Measurements from ENCODE around the gene KATNAL1. TPM values are rescaled to one million over a fixed set of nuclear protein-coding genes. Genes with fewer than 3 reads are reported as not detected.
A peak's percentile ranks its signal among the peaks of the same experiment; 100 is the strongest.
"Not testable (repeated sequence)": the region's sequence is repeated elsewhere in the genome, so short reads cannot be mapped to it uniquely, and the experiment has no call there.

Gene KATNAL1
- total RNA-seq, 1 experiment from 2014 or later = 9.9 TPM

GRCh38 chr13:30191491-30192100 lies 115.8 kb downstream of the KATNAL1 start:
- in situ Hi-C loops (cut with HindIII; ENCODE audit: low pct_unique_long_range_greater_than_20kb, low sequenced_read_pairs) = no loop called here
- DNase-seq (ENCODE audit: low read depth, low spot score) = no peak

DNA sequence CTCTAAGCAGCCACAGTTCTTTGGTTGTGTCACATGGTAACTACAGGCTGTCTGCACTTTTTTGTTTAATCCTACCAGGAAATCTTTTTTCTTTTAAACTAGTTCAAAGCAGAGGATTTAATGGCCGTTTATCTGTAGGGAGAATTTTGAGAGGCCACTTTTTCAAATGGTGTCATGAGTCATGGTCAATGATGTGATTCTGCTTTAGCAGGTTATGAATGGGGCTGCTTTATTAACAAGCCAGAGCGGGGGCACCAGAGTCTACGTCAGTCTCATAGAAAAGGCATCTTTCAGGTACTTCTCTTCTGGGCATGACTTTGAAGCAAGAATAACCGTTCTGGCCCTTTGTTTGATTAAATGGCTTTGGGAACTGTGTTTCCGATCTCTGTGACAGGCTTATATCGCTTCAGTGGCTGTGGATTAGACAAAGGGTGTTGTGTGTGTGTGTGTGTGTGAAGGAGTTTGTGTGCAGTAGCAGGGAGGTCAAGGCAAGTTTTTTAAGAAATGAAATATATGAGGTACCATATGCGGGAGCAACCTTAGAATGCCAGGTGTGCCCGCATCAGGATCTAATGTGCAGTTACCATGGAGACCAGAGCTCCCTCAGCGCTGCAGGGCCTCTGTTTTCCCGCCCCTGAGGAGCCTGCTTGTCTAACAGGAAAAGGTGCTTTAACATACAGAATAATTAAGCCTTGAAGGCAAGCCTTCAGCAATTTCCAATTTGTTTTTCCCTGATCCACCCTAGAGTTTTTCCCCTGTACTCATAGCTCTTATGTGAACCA lies 120.5 kb downstream of the KATNAL1 start:
- peak; percentile 46 for DNase-seq (ENCODE audit: low read depth, low spot score)
- in situ Hi-C loops (cut with HindIII; ENCODE audit: low pct_unique_long_range_greater_than_20kb, low sequenced_read_pairs) = no loop called here

GRCh38 chr13:30181888-30182651 lies 125.3 kb downstream of the KATNAL1 start:
- in situ Hi-C loops (cut with HindIII; ENCODE audit: low pct_unique_long_range_greater_than_20kb, low sequenced_read_pairs) = no loop called here
- DNase-seq (ENCODE audit: low read depth, low spot score) = peak; percentile 15

GRCh38 chr13:30179597-30180276 lies 127.6 kb downstream of the KATNAL1 start:
- no peak for DNase-seq (ENCODE audit: low read depth, low spot score)
- in situ Hi-C loops (cut with HindIII; ENCODE audit: low pct_unique_long_range_greater_than_20kb, low sequenced_read_pairs) = no loop called here

DNA sequence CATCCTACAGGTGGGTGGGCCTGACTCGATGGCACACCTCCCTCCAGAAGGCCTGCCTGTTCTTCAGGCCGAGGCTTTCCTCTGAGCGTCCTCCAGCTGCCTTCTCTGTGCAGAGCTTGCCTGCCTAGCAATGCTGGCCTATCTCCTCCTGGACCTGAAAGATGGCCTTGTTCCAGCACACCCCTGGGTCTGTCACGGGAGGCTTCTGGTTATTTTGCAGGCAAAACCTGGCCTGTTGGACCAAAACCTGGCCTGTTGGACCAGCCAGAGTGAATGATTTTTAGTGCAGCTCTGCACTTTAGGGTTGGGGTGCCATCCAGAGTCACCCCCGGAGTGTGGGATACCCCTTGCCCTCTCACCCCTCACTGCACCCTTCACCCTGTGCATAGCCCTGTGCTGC lies 128.4 kb downstream of the KATNAL1 start:
- DNase-seq (ENCODE audit: low read depth, low spot score) = no peak
- in situ Hi-C loops (cut with HindIII; ENCODE audit: low pct_unique_long_range_greater_than_20kb, low sequenced_read_pairs) = no loop called here

- in situ Hi-C loops (cut with HindIII; ENCODE audit: low pct_unique_long_range_greater_than_20kb, low sequenced_read_pairs) = no loop called here
- no peak for DNase-seq (ENCODE audit: low read depth, low spot score)
Observed at GRCh38 chr13:30175166-30175565, 132.2 kb downstream of the KATNAL1 start.

DNA sequence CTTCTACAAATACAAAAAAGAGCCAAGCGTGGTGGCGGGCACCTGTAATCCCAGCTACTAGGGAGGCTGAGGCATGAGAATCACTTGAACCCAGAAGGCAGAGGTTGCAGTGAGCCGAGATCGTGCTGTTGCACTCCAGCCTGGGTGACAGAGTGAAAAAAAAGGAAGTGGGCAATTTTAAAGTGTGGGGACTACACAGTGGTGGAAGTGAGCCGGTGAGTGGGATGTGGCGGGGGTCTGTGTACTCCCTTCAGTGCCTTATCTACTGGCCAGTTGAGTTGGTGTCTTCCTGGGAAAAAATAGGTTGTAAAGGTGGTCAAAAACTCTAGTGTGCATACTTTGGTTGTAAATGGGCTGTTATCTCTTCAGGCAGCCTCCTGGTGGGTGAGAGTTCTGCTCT lies 133.1 kb downstream of the KATNAL1 start:
- DNase-seq (ENCODE audit: low read depth, low spot score); in situ Hi-C loops (cut with HindIII; ENCODE audit: low pct_unique_long_range_greater_than_20kb, low sequenced_read_pairs): not testable (repeated sequence)

GRCh38 chr13:30173303-30173610 lies 134.1 kb downstream of the KATNAL1 start:
- DNase-seq (ENCODE audit: low read depth, low spot score) = no peak
- in situ Hi-C loops (cut with HindIII; ENCODE audit: low pct_unique_long_range_greater_than_20kb, low sequenced_read_pairs) = no loop called here

GRCh38 chr13:30172593-30173302 lies 134.6 kb downstream of the KATNAL1 start:
- in situ Hi-C loops (cut with HindIII; ENCODE audit: low pct_unique_long_range_greater_than_20kb, low sequenced_read_pairs) = no loop called here

GRCh38 chr13:30170569-30170968 lies 136.8 kb downstream of the KATNAL1 start:
- in situ Hi-C loops (cut with HindIII; ENCODE audit: low pct_unique_long_range_greater_than_20kb, low sequenced_read_pairs) = no loop called here
- DNase-seq (ENCODE audit: low read depth, low spot score) = no peak

More at GRCh38 chr13:30172593-30173302, 134.6 kb downstream of the KATNAL1 start:
- DNase-seq (ENCODE audit: low read depth, low spot score) = no peak

- DNase-seq (ENCODE audit: low read depth, low spot score) = no peak
- in situ Hi-C loops (cut with HindIII; ENCODE audit: low pct_unique_long_range_greater_than_20kb, low sequenced_read_pairs) = no loop called here
Observed at GRCh38 chr13:30169442-30169841, 137.9 kb downstream of the KATNAL1 start.

GRCh38 chr13:30165796-30166195 lies 141.6 kb downstream of the KATNAL1 start:
- DNase-seq (ENCODE audit: low read depth, low spot score) = peak; percentile 69
- in situ Hi-C loops (cut with HindIII; ENCODE audit: low pct_unique_long_range_greater_than_20kb, low sequenced_read_pairs) = no loop called here

DNA sequence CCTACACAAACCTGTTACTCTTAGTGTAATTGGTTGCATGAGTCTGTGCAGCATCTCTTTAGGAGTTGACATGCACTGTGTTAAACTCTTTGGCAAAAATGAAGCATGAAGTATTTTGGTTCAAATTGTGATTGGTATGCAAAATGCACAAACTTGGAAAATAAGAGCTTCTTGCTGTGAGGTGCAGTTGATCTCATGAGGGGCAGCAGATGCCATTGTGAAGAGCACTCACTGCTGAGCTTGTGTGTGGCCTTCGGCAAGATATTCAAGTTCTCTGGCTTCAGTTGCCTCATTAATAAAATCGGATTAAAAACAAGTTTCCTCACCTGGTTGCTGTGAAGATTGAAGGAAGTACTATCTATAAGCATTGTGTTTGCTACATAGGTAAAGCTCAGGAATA lies 142.3 kb downstream of the KATNAL1 start:
- in situ Hi-C loops (cut with HindIII; ENCODE audit: low pct_unique_long_range_greater_than_20kb, low sequenced_read_pairs) = no loop called here
- DNase-seq (ENCODE audit: low read depth, low spot score) = no peak

GRCh38 chr13:30164146-30164545 lies 143.2 kb downstream of the KATNAL1 start:
- in situ Hi-C loops (cut with HindIII; ENCODE audit: low pct_unique_long_range_greater_than_20kb, low sequenced_read_pairs) = no loop called here
- DNase-seq (ENCODE audit: low read depth, low spot score) = no peak

- no peak for DNase-seq (ENCODE audit: low read depth, low spot score)
- in situ Hi-C loops (cut with HindIII; ENCODE audit: low pct_unique_long_range_greater_than_20kb, low sequenced_read_pairs) = no loop called here
Observed at GRCh38 chr13:30163441-30163840, 143.9 kb downstream of the KATNAL1 start.

DNA sequence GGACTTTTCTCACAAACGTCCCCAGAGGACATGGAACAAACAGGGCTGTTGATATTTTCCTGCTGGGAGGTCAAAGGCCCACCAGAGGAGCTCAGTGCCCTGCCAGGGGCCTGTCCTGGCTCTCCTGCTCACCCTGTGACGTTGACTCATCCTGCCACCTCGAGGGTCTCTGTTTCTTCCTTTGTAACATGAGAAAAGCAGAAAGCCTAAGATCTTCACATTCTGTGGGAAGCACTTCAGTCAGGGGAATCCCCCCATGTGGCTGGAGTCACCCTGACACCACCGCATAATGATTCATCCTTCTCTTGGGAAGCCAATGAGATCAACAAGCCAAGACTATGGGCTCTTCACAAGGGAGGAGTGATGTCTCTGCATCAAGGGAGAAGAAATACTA lies 147.9 kb downstream of the KATNAL1 start:
- DNase-seq (ENCODE audit: low read depth, low spot score) = peak; percentile 79
- in situ Hi-C loops (cut with HindIII; ENCODE audit: low pct_unique_long_range_greater_than_20kb, low sequenced_read_pairs) = no loop called here

DNA sequence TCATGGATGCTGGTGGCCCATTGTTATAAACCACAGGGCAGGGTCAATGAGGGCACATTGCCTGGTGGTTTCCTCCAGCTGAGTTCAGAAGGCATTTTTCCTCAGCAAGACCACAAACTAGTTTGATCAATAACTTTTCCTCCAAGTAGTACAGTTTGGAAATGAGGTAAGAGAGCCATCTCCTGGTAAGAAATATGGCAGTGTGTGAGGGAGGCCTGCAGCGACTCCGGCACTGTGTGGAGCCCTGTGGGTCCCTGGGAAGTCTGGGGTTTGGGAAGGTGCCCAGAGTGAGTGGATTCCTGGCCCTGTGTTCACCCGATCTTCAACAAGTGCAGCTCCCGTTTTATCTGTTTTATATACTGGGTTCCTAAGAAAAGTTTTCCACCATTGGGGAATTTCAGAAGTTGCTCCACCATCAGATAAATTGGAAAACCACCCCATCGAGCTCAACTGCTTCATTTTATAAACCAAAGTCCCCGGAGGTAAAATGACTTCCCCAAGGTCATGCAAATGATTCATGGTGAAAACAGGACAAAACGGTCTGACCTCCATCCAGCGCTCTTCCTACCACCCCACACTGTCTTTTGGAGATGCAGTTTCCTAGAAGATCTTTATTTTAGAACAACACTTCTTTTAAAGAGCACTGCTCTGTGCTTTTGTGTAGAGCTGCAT lies 148.4 kb downstream of the KATNAL1 start:
- peak; percentile 77 for DNase-seq (ENCODE audit: low read depth, low spot score)
- in situ Hi-C loops (cut with HindIII; ENCODE audit: low pct_unique_long_range_greater_than_20kb, low sequenced_read_pairs) = no loop called here
